Loucy (cell line): ENCODE data around the gene FXYD2.

Experiments
- H2AFZ ChIP-seq: fragments of 200-600 bp; sonication (generic); 2 replicates; pipeline ENCODE4 v1.6.0; 2016; ENCODE audit warnings: antibody characterized with exemption, mild to moderate bottlenecking, low read length, moderate library complexity
- H3F3A ChIP-seq: fragments of 200-600 bp; 2 replicates; pipeline ENCODE4 v1.6.0; 2016; ENCODE audit warnings: antibody characterized with exemption, low read depth, mild to moderate bottlenecking
- H3K27me3 ChIP-seq: fragments of 200-600 bp; sonication (generic); 2 replicates; pipeline ENCODE4 v1.6.1; 2014; ENCODE audit warnings: low read length, mild to moderate bottlenecking; ENCODE audit not compliant: insufficient read depth, poor library complexity, severe bottlenecking
- H3K36me3 ChIP-seq: fragments of 200-600 bp; sonication (generic); 2 replicates; pipeline ENCODE4 v1.6.1; 2016; ENCODE audit warnings: low read length; ENCODE audit not compliant: insufficient read depth
- H3K4me1 ChIP-seq: fragments of 200-600 bp; sonication (generic); 2 replicates; pipeline ENCODE4 v1.5.1; 2014; ENCODE audit warnings: low read length, mild to moderate bottlenecking; ENCODE audit not compliant: insufficient read depth, poor library complexity, severe bottlenecking
- H3K4me2 ChIP-seq: fragments of 200-600 bp; sonication (generic); 2 replicates; pipeline ENCODE4 v1.6.0; 2014; ENCODE audit warnings: antibody characterized with exemption, low read length, low read depth, mild to moderate bottlenecking; ENCODE audit not compliant: poor library complexity, severe bottlenecking
- H3K4me3 ChIP-seq: fragments of 200-600 bp; sonication (generic); 2 replicates; pipeline ENCODE4 v1.5.1; 2014; ENCODE audit warnings: low read length, mild to moderate bottlenecking, mixed read lengths; ENCODE audit not compliant: poor library complexity, severe bottlenecking
- H3K79me2 ChIP-seq: fragments of 200-600 bp; sonication (generic); 2 replicates; pipeline ENCODE4 v1.6.1; 2014; ENCODE audit warnings: low read length; ENCODE audit not compliant: insufficient read depth
- H3K9ac ChIP-seq: fragments of 200-600 bp; sonication (generic); 2 replicates; pipeline ENCODE4 v1.6.0; 2014; ENCODE audit warnings: mild to moderate bottlenecking, low read depth, low read length, moderate library complexity; ENCODE audit not compliant: poor library complexity, severe bottlenecking
- H3K9me2 ChIP-seq: fragments of 200-600 bp; sonication (generic); replicated peaks from 2 replicates; pipeline ENCODE4 v1.6.1; 2016; ENCODE audit warnings: low read depth, low read length, mixed read lengths
- H3K9me3 ChIP-seq: fragments of 200-600 bp; sonication (generic); 2 replicates; pipeline ENCODE4 v1.6.1; 2014; ENCODE audit warnings: mild to moderate bottlenecking, antibody characterized with exemption, low read length, low read depth; ENCODE audit not compliant: insufficient read depth
- H4K20me1 ChIP-seq: fragments of 200-600 bp; sonication (generic); 2 replicates; pipeline ENCODE4 v1.6.0; 2014; ENCODE audit warnings: antibody characterized with exemption, low read length, mild to moderate bottlenecking; ENCODE audit not compliant: insufficient read depth, poor library complexity, severe bottlenecking
- EZH2phosphoT487 ChIP-seq: fragments of 200-600 bp; IDR thresholded peaks from 2 replicates; pipeline ENCODE4 v1.6.1; 2018; ENCODE audit warnings: antibody characterized with exemption, mild to moderate bottlenecking, moderate library complexity, borderline replicate concordance
- TF ChIP-seq, protein P1 (sequence below): fragments of 200-600 bp; sonication (generic); conservative IDR thresholded peaks from 2 replicates; pipeline ENCODE4 v1.5.1; 2014; ENCODE audit warnings: mild to moderate bottlenecking, antibody characterized with exemption, low read length

Gene FXYD2

DNA sequence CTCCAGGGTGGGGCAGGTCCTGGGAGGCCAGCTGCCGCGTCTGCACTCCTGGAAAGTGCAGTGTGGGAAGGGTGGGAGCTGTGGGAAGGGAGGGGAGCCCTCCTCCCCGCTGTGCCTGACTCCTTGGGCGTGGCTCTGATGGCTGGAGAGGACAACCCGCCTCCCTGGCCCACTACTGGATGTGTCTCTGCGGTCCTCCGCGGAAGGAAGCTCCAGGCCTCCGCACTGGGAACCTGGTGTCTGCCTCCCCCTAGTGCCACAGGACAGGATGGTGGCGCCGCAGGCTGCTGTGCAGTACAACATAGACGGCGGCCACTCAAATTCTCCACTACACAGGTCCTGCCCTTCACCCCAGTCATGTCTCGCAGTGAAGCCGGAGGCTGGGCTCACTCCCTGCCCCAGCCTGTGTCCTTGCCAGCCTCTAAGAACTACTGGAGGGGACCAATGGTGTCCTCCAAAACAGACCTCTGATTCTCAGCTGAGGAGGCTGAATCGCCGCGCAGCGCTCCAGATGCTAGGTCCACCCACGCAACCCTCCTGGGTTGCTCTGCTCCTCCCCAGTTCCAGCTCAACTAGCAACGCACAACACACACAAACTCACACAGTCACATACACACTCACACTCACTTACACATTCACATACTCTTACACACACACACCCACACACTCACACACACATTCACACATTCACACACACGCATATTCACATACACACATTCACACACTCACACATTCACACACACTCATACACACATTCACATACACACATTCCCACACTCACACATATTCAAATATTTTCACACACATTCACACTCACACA lies 15.1 kb downstream of the FXYD2 start:
- Histone ChIP-seq H3K9me3 (no peaks in the 10 kb centered on the region), H3K4me2 (no peak overlapping the region), H3K9me2 (no peaks in the 10 kb centered on the region), H3K27me3 (no peaks in the 10 kb centered on the region), H3K36me3 (no peaks in the 10 kb centered on the region), H3K9ac (no peak overlapping the region), H2AFZ (no peak overlapping the region), H3K79me2 (no peaks in the 10 kb centered on the region), H3K4me1 (peaks cover 4% of the 10 kb centered on the region), H3F3A (no peaks in the 10 kb centered on the region), H3K4me3 (no peak overlapping the region), H4K20me1 (no peaks in the 10 kb centered on the region)
- TF ChIP-seq EZH2phosphoT487 = no peak
- TF ChIP-seq, protein P1, sequence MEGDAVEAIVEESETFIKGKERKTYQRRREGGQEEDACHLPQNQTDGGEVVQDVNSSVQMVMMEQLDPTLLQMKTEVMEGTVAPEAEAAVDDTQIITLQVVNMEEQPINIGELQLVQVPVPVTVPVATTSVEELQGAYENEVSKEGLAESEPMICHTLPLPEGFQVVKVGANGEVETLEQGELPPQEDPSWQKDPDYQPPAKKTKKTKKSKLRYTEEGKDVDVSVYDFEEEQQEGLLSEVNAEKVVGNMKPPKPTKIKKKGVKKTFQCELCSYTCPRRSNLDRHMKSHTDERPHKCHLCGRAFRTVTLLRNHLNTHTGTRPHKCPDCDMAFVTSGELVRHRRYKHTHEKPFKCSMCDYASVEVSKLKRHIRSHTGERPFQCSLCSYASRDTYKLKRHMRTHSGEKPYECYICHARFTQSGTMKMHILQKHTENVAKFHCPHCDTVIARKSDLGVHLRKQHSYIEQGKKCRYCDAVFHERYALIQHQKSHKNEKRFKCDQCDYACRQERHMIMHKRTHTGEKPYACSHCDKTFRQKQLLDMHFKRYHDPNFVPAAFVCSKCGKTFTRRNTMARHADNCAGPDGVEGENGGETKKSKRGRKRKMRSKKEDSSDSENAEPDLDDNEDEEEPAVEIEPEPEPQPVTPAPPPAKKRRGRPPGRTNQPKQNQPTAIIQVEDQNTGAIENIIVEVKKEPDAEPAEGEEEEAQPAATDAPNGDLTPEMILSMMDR = peak; percentile 48

DNA sequence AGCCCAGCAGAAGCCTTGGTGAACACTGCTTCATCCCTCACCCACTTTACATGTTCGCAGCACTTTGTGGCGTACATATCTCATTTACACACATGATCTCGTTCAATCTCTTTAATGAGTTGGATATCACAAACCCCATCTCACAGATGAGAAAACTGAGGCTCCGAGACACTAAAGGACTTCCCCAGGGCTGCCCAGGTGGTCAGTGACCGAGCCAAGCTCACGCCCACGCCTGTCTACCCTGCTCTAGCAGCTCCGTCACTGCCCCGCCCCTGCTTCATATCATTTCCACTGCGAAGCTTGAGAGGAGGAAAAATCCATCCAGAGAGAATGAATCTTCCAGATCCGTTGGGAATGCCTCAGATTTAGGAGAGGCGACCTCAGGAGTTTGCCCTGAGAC lies 15.8 kb downstream of the FXYD2 start:
- H3K9ac ChIP-seq = no peak overlapping the region
- no peaks in the 10 kb centered on the region for H3K9me2 ChIP-seq
- no peak for TF ChIP-seq EZH2phosphoT487
- TF ChIP-seq, protein P1 = no peak
- no peaks in the 10 kb centered on the region for H3F3A ChIP-seq
- no peak overlapping the region for H3K4me2 ChIP-seq
- H3K79me2 ChIP-seq = no peaks in the 10 kb centered on the region
- no peaks in the 10 kb centered on the region for H3K27me3 ChIP-seq
- no peak overlapping the region for H3K4me3 ChIP-seq
- no peaks in the 10 kb centered on the region for H3K4me1 ChIP-seq
- no peaks in the 10 kb centered on the region for H3K9me3 ChIP-seq
- H4K20me1 ChIP-seq = no peaks in the 10 kb centered on the region
- no peak overlapping the region for H2AFZ ChIP-seq
- no peaks in the 10 kb centered on the region for H3K36me3 ChIP-seq

DNA sequence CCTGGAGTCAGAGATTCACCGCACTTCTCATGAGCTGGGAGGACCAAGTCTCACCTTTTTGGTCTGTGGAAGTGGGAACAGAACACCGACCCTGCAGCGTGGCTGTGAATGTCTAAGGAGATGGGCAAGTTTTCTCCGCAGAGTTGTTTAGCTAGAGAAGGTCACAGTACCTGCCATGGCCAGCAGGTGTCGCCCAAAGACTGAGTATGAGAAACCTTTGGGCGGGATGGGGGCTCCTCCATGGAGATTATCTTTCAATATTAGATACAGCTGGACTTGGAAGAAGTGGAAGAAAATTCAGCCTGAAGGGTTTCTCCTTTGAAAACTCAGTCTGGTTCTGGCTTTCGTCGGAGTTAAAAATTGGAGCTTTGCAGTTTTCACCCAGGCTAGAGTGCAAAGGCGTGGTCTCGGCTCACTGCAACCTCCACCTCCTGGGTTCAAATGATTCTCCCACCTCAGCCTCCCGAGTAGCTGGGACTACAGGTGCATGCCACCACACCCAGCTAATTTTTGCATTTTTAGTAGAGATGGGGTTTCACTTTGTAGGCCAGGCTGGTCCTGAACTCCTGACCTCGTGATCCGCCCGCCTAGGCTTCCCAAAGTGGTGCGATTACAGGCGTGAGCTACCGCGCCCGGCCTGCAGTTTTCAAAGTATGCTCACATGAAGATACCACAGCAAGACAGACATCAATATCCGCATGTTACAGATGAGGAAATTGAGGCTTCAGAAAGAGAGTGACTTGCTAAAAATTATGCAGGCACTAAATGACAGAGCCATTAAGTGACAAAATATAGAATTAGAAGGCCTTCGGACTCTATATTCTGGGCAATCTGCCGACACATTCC lies 16.8 kb downstream of the FXYD2 start:
- no peaks in the 10 kb centered on the region for H4K20me1 ChIP-seq
- no peaks in the 10 kb centered on the region for H3K9me2 ChIP-seq
- no peak overlapping the region for H3K9ac ChIP-seq
- H3K9me3 ChIP-seq = no peaks in the 10 kb centered on the region
- no peak overlapping the region for H3K4me3 ChIP-seq
- no peaks in the 10 kb centered on the region for H3K4me1 ChIP-seq
- no peaks in the 10 kb centered on the region for H3K36me3 ChIP-seq
- H3F3A ChIP-seq = no peaks in the 10 kb centered on the region
- H2AFZ ChIP-seq = no peak overlapping the region
- no peaks in the 10 kb centered on the region for H3K27me3 ChIP-seq
- H3K4me2 ChIP-seq = no peak overlapping the region
- H3K79me2 ChIP-seq = no peaks in the 10 kb centered on the region
- TF ChIP-seq, protein P1 = peak; percentile 97
- no peak for TF ChIP-seq EZH2phosphoT487
